Ureter (tissue), 1 donor: ENCODE data around the gene PCSK1. TPM values are rescaled to one million over a fixed set of nuclear protein-coding genes. Genes with fewer than 3 reads are reported as not detected.
"Not testable (repeated sequence)": the region's sequence is repeated elsewhere in the genome, so short reads cannot be mapped to it uniquely, and the experiment has no call there.

Source experiments
- DNase-seq: peaks from one replicate; pipeline ENCODE4 v3.0.0-alpha.2; 2020; ENCODE audit warnings: low spot score
- total RNA-seq: library from RNA; stranded (reverse); gene quantifications from one replicate; pipeline ENCODE4 v1.2.4, GENCODE V29; 2023
- donor health status: DM: yes; HTN: yes; CAD: no.

Gene PCSK1
- total RNA-seq, 1 donor from 2014 or later: 0.34 TPM

GRCh38 chr5:96426831-96427230, 6.2 kb downstream of the PCSK1 start:
- DNase-seq: no peak

DNA sequence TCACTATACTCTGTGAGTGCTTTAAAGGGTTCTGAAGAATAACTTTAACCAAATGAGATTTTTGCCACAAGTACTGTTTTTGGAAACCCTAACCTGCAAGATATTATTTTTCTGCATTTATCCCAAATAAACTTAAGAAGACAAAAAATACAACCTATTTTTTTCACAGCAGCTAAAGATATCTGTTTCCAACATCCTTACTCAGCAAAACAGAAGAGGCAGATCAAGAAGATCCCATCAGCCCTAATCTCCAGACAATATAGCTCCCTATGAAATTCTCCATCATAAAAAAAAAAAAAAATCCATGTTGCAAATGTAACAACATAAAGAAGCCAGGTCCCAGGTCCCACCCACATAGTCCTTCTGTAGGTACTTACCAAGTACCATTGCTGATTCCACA, 7.6 kb downstream of the PCSK1 start:
- no peak for DNase-seq

DNA sequence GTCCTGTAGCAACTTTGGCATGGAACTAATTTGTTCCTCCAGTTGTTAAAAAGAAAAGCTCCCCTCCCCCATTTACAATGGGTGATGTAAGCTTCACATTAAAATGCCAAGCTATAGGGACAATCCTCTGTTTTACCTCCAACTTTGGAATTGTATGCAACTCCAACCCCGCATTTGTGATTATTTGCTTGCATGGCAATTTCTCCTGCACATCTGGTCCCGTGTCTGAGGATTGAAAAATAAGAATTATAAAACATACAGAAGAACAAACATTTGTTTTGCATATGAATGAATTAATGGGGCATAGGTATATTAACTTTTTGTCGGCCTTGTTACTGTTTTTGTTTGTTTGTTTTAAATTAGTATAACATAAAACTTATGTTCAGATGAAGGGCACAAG, 17.2 kb downstream of the PCSK1 start:
- no peak for DNase-seq

GRCh38 chr5:96412868-96413449, 20.1 kb downstream of the PCSK1 start:
- no peak for DNase-seq

DNA sequence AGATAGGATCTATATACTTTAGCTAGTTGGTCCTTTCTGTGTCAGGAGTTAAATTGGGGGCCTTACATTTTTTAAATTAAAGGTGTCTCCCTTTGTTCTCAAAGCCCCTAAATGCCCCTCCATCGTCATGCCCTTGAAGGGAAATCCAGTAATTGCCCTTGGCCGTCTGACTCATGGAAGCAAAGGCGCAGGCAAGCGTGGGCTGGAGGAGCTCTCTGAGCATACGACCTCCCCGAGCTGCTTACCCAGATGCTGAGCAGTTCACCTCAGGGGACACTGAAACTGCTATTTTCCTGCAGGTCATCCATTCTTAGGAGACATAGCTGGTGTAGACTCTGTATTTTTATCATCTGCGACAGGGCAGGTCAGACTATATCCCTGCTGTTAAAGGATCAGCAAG, 23.0 kb downstream of the PCSK1 start:
- no peak for DNase-seq

DNA sequence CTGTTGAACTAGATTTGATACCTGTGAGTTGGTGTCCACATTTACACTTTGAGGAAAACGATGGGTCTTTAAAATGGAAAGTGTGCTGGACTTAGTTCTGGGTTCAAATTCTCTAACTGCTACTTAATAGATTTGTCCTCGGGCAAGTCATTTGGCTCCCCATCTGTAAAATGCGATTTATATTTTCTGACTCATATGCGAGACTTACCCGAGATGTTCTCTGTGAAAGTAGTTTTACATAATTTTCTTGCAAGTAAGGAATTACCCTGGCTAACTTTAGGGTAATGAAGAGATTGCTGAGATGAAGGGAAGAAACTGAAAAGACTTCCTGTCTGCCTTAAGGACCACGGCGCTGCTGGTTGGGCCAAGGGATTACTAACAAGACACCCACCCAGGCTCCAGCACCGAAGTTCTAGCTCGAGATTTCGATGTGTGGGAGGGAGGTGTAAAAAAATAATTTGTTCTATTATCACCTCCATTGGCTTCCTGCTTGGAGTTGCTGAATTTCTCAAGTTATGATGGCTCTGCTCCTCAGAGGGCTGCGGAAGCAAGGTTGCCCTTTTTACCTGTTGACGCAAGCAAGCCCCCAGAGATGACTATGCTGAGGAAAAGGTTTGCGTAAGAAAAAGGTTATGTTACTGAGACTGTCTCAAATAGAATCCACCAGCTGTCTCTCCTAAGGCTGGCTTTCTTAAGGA, 24.1 kb downstream of the PCSK1 start:
- no peak for DNase-seq

DNA sequence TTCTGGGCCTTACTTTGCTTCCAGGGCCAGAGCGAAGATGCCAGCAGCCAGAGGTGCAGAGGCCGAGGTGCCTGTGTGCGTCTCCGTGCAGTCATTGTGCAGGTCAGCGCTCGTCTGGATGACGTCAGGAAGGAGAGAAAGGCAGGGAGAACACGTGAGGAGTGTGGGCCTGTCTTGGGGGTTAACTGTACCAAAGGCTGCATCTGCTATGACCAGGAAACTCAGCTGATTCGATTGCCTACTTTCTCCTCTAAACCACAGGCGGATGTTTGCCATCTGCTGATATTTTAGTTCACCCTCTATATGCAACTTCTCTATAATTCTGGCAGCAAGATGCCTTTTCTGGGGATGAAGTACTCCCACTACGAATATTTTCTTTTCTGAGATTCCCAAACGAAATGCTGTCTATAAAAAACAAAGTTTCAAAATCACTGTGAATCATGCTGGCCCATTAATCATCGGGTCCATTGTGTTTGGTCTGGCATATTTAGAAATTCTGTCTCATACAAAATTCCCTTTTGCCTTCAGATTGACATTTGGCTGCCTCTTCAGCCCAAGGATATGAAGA, 24.8 kb downstream of the PCSK1 start:
- no peak for DNase-seq

GRCh38 chr5:96407436-96407835, 25.6 kb downstream of the PCSK1 start:
- no peak for DNase-seq

DNA sequence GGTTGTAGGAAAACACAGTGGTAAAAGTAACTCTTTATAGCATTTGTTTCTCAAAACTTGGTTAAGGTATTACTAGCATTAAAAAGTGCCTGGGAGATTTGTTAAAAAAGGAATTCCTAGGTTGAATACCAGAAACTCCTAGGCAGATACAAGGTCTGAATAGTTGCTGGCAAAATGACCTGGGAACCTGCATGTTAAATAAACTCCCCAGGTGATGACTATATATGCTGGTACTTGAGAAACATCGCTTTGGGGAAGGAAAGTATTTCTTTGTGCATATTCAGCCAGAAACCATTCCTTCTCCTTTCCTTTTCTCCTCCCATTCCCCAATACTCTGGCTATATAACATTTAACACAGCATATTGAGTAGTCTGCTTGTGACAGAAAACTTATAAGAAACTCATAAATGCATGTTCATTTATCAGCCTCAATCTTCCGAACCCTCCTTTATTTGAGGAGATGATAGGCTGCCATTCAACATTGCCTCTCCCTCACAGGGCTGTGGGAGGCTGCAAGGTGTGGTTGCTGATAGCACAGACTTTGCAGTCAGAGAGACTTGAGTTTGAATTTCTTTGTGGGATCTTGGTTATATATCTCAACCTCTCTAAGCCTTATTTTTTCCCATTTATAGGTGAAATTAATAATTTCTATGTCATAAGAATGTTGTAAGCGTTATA, 28.7 kb downstream of the PCSK1 start:
- DNase-seq: no peak

DNA sequence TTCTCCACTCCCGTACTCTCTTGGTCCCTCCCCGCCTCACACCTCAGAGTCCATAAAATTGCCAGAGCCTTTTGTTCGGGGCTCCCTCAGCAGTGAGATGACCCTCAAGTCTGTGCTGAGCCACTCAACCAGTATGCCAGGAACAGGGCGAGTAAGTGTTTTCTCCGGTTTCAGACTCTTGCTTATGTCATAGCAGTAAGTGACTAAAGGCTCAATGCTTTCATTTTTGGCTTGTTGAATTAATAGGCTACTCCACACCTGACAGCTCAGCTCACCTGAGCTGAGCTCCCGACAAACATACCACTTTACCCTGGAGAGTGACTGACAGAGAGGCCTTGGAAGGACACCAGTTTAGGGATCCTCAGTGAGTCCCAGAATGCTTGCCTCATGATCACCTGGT, 30.5 kb downstream of the PCSK1 start:
- DNase-seq: no peak

DNA sequence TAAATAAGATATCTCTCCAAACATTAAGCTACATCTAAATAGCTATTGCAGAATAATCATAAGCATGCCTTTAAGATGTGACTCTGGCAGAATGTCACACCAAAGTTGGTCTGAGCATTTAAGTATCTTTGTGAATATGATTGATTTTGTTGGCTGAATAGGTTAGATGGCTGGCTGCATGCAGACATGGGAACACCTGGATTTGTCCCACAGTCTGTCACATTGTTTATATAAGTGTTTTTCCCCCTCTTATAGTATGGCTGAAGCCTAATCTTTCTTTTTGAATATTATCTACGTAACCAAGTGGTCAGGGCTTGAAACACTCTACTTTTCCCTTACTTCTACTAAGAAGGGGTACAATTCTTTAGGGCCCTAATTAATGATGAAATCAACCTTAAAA, 36.2 kb downstream of the PCSK1 start:
- no peak for DNase-seq

DNA sequence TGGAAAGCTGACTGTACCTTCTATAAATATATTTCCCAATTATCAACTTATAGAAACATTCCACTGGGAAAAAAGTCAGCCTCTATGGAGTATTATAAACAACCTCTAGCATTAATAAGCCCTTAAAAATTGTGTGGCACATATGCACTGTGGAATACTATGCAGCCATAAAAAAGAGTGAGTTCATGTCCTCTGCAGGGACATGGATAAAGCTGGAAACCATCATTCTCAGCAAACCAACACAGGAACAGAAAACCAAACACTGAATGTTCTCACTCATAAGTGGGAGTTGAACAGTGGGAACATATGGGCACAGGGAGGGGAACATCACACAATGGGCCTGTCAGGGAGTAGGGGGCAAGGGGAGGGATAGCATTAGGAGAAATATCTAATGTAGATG, 37.8 kb downstream of the PCSK1 start:
- not testable (repeated sequence) for DNase-seq

DNA sequence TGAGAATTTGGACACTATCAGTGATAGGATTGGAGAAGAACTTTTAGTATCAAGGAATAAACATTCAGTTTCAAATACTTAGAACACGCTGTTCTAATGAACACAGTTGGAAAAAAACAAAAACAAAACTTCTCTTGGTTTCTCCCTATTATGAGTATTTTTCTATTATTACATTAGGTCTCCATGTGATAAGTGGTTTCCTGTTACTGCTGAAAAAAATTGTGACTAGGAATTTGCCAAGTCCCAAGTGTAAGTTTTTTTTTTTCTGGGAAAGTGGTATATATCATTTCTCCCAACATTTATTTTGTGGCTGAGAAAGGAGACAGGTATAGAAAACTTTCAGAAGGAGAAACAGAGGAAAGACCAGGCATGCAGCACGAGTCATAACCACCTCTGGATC, 41.1 kb downstream of the PCSK1 start:
- no peak for DNase-seq

DNA sequence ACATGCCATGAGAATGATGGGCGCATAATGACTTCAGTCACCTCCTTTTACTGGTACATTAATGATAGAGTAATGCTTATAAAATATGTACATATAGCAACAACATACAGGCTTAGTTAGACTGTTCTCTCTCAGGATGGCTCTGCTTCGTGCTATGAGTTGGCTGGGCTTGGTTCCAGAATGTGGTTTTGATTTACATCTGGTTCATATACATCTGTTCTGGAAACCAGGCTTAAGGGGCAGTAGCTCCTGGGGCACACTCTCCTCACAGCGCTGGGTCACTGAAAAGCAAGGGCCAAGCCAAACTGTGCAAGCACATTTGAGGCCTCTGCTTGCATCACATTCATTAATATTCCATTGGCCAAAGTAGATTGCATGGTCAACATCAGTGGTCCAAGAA, 44.9 kb downstream of the PCSK1 start:
- DNase-seq: no peak

- no peak for DNase-seq
Observed at GRCh38 chr5:96387616-96388015, 45.4 kb downstream of the PCSK1 start.

GRCh38 chr5:96385538-96385937, 47.5 kb downstream of the PCSK1 start:
- DNase-seq: no peak

DNA sequence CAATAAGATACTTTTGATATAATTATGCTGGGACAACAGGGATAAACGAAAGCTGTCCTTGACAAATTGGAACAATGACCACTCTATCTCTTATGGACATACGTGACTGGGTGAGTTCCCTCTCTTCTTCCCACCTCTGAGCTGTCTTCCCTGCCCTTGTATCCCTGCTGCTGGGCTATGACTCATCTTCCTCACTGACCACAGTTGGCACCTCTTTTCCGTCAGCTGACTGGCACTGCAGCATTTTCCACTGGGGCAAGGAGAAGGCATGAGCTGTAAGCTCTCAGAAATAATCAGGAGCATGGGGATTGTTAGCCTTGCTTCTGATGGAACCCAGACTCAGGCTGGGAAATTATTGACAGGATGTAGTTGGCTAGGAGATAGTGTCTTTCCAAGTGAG, 48.7 kb downstream of the PCSK1 start:
- DNase-seq: no peak

DNA sequence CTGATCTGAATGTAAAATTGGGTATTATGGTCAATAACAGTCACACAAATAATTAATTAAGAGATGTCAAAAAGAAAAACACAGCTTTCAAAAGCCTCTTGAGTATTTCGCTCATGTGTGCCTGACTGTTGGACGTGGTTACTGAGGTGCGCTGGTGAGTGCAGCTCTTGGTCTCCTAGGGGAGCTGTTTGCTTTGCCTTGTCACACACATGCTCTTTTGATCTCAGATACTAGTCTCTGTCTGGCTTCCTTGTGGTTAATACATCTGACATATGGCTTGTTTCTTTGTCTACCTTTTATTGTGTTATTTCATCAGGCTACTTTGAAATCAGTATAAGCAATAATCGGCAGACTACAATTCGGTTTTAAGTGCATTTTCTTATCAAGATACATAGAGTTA, 51.5 kb downstream of the PCSK1 start:
- DNase-seq: no peak

- DNase-seq: no peak
Observed at GRCh38 chr5:96379896-96380295, 53.2 kb downstream of the PCSK1 start.

DNA sequence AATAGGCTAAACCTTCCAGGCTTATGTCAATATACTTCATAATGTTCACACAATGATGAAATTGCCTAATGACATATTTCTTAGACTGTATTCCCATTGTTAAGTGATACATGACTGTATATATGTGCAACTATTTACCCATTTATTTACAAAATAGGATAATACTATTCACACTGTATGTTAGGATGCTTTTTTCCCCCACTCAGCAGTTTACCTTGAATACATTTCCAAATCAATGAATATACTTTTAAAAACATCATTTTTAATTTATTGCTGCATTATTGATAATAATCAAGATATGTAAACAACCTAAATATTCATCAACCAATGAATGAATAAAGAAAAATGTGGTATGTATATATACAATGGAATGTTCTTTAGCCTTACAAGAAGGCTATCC, 55.5 kb downstream of the PCSK1 start:
- no peak for DNase-seq

DNA sequence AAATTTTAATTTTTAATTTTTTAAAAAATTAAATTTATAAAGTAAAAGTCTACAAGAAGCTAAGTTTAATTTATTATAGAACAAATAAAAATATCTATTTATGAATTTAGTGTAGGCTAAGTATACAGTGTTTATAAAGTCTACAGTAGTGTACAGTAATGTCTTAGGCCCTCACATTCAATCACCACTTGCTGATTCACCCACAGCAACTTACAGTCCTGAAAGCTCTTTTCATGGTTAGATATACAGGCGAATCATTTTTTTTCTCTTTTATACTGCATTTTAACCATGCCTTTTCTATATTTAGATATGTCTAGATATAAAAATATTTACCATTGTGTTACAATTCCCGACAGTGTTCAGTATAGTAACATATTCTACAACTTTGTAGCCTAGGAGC, 55.9 kb downstream of the PCSK1 start:
- DNase-seq: no peak

GRCh38 chr5:96374653-96375052, 58.4 kb downstream of the PCSK1 start:
- DNase-seq: no peak

DNA sequence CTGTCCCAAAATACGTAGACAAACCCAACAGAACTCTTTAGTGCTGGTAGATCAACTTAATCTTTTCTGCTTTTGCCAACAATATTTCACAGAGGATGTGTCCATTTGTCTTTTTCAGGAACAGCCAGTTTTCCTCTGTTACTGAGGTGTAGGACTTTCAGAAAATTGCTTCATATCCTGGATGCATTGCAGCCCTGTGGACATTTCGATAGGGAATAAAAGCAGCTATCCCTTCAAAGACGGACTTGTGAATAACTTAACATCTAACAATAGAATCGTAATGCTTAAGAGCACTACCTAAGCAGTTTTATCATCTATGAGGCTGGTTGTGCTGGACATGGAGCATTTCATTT, 59.7 kb downstream of the PCSK1 start:
- no peak for DNase-seq
